Smooth muscle cell (in vitro differentiated cells): ENCODE results near the gene PGA3. TPM values are rescaled to one million over a fixed set of nuclear protein-coding genes. Genes with fewer than 3 reads are reported as not detected.
"Not testable (repeated sequence)": the region's sequence is repeated elsewhere in the genome, so short reads cannot be mapped to it uniquely, and the experiment has no call there.

Experiments
- DNase-seq: peaks from one replicate; lab custom pipeline; 2025; ENCODE audit not compliant: unreplicated experiment; lab: John Stamatoyannopoulos, UW
- H2AFZ ChIP-seq: fragments of 200-600 bp; sonication (generic); 2 replicates; pipeline ENCODE4 v1.6.0; 2016; ENCODE audit warnings: antibody characterized with exemption, low read depth, mild to moderate bottlenecking
- H3F3A ChIP-seq: fragments of 200-600 bp; sonication (generic); 2 replicates; pipeline ENCODE4 v1.6.0; 2017; ENCODE audit warnings: antibody characterized with exemption, low read depth
- H3K27ac ChIP-seq: fragments of 200-600 bp; sonication (generic); 2 replicates; pipeline ENCODE4 v1.5.1; 2016; ENCODE audit warnings: low read depth, mild to moderate bottlenecking
- H3K27me3 ChIP-seq: fragments of 200-600 bp; sonication (generic); 2 replicates; pipeline ENCODE4 v1.6.1; 2016; ENCODE audit warnings: low read depth, mild to moderate bottlenecking
- H3K36me3 ChIP-seq: fragments of 200-600 bp; sonication (generic); 2 replicates; pipeline ENCODE4 v1.5.1; 2016; ENCODE audit warnings: low read depth
- H3K4me1 ChIP-seq: fragments of 200-600 bp; sonication (generic); 2 replicates; pipeline ENCODE4 v1.5.1; 2016; ENCODE audit warnings: low read depth
- H3K4me2 ChIP-seq: fragments of 200-600 bp; sonication (generic); 2 replicates; pipeline ENCODE4 v1.6.0; 2016; ENCODE audit warnings: mild to moderate bottlenecking
- H3K4me3 ChIP-seq: fragments of 200-600 bp; sonication (generic); 2 replicates; pipeline ENCODE4 v1.5.1; 2016; ENCODE audit warnings: mild to moderate bottlenecking
- H3K79me2 ChIP-seq: fragments of 200-600 bp; sonication (generic); 2 replicates; pipeline ENCODE4 v1.6.0; 2016; ENCODE audit warnings: low read depth, mild to moderate bottlenecking
- H3K9ac ChIP-seq: fragments of 200-600 bp; sonication (generic); 2 replicates; pipeline ENCODE4 v1.6.0; 2016; ENCODE audit warnings: low read depth
- H3K9me3 ChIP-seq: fragments of 200-600 bp; sonication (generic); replicated peaks from 2 replicates; pipeline ENCODE4 v1.5.1; 2016; ENCODE audit warnings: low read depth
- H4K20me1 ChIP-seq: fragments of 200-600 bp; sonication (generic); 2 replicates; pipeline ENCODE4 v1.6.0; 2016; ENCODE audit warnings: low read depth
- WGBS: methylation state at CpG from one replicate; pipeline ENCODE4 v1.1.7; 2016; ENCODE audit warnings: low lambda C conversion rate; 5-methylcytosine and 5-hydroxymethylcytosine counted together
- polyA plus RNA-seq: library from polyadenylated mRNA; unstranded; fragments of >200 nt; fragmentation: Nextera tagmentation; extraction: Ambion mirVana; gene quantifications from 2 replicates; pipeline ENCODE4 v1.2.1, GENCODE V29; 2016
- total RNA-seq: library from RNA; depleted of rRNA; stranded (reverse); fragments of >200 nt; gene quantifications from 2 replicates; pipeline ENCODE4 v1.2.3, GENCODE V29; 2014

Gene PGA3
- total and polyA plus RNA-seq, 2 experiments from 2014 or later: not detected

DNA sequence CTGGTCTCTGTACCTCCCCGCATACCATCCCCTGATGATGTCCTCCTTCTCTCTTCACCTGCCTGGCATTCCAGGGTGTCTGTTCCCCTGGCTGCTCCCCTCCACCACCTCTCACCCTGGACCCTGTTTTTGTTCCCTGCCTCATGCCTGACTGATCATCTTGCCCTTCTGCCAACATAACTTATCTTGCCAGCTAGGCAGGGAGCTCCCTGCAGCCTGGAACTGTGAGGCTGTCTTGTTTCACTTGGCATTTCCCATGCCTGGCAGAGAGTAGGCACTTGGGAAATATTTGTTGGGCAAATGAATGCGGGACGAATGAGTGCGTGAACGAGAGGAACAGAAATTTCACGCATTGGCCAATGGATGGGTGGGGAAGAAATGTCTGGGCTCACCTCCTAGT lies 7.3 kb downstream of the PGA3 start:
- H4K20me1 ChIP-seq, H3K4me3 ChIP-seq, H3K27ac ChIP-seq, H3K9me3 ChIP-seq, H3K4me1 ChIP-seq, H2AFZ ChIP-seq, DNase-seq, H3F3A ChIP-seq, H3K9ac ChIP-seq, H3K36me3 ChIP-seq, H3K79me2 ChIP-seq, H3K4me2 ChIP-seq, H3K27me3 ChIP-seq: not testable (repeated sequence)
- WGBS: no CpG with 5 or more reads among the region's 6 CpGs

DNA sequence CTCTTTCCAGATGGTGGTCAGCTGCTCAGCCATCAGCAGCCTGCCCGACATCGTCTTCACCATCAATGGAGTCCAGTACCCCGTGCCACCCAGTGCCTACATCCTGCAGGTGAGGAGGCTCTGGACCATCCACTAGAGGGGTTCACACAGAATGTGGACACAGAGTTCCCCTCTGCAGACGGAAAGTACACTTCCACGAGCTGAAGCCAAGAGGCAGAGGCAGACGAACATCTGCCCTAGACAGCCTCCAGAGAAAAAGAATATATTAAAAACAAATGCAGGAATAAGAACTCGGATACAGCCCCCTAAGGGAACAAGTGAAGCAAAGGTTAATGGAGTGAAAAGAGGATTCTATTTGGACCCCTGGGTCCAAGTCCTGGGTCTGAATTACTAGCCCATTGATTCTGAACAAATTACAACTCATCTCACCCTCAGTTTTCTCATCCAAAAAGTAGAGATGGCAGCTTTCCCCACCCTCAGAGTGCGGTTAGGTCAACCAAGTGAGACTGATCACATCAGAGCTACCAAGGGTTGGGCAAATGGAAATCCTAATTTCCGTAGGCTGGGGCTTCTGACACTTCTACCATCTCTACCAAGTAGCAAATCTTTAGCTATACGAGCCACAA lies 8.1 kb downstream of the PGA3 start:
- H4K20me1 ChIP-seq, H3K79me2 ChIP-seq, H3K27ac ChIP-seq, H3K9me3 ChIP-seq, H3K4me2 ChIP-seq, H3K36me3 ChIP-seq, H3K9ac ChIP-seq, H3K4me1 ChIP-seq, H2AFZ ChIP-seq, H3F3A ChIP-seq, DNase-seq, H3K27me3 ChIP-seq, H3K4me3 ChIP-seq: not testable (repeated sequence)
- WGBS: 84% methylated on average over 7 of the region's 10 CpGs

GRCh38 chr11:61212202-61212601 lies 8.9 kb downstream of the PGA3 start:
- no CpG with 5 or more reads among the region's 15 CpGs for WGBS
- H3K9ac ChIP-seq, H3F3A ChIP-seq, H3K27ac ChIP-seq, DNase-seq, H3K9me3 ChIP-seq, H2AFZ ChIP-seq, H3K4me1 ChIP-seq, H3K27me3 ChIP-seq, H4K20me1 ChIP-seq, H3K36me3 ChIP-seq, H3K4me2 ChIP-seq, H3K4me3 ChIP-seq, H3K79me2 ChIP-seq: not testable (repeated sequence)

DNA sequence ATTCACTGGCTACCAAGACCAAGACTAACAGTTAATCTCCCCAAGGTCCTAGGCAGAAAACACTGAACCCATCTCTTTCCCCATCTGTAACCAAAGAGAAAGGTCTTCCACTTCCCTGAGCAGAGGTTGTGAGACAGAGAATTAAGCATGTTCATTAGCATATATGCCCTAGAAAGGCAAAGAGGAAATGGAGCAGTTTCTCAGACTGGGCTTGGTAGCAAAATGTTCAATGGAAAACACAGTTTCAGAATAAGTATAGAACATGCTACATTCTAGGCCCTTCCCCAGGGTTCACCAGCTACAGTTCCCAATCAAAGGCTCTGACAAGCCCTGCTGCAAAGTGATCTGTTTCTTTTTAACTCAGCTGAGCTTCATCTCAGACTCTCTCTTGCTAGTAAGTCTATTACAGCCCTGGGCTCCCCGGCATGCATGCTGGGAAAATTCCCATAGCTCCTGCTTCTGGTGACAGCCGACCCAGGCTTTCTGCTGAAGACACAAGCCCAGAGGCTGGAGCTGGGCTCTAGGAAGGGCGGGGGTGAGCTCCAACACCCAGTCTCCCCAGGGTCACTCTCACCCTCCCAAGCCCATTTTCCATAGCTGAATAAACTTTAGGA lies 10.5 kb downstream of the PGA3 start:
- not testable (repeated sequence) for H3K4me2 ChIP-seq, H3K4me1 ChIP-seq, DNase-seq, H3F3A ChIP-seq, H2AFZ ChIP-seq, H3K27me3 ChIP-seq, H3K4me3 ChIP-seq, H4K20me1 ChIP-seq, H3K79me2 ChIP-seq, H3K9ac ChIP-seq, H3K36me3 ChIP-seq, H3K9me3 ChIP-seq, H3K27ac ChIP-seq
- WGBS: no CpG with 5 or more reads among the region's 3 CpGs

DNA sequence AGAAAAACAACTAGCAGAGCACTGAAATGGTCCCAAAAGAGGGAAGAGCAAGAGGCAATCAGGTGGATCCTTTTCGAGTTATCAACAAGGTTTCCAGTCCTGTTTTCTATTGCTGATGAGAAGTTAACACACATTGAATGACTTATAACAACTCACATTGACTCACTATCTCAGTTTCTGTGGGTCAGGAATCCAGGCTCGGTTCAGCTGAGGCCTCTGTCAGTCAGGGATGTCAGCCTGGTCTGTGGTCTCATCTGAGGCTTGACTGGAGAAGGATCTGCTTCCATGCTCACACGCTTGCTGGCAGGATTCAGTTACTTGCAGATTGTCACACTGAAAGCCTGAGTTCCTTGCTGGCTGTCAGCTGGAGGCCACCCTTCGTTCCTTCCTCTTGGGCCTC lies 15.0 kb downstream of the PGA3 start:
- H3K36me3 ChIP-seq, H2AFZ ChIP-seq, H3K27ac ChIP-seq, H3K4me2 ChIP-seq, H3K4me1 ChIP-seq, DNase-seq, H3K9me3 ChIP-seq, H3K79me2 ChIP-seq, H3K9ac ChIP-seq, H3K4me3 ChIP-seq, H3F3A ChIP-seq, H4K20me1 ChIP-seq, H3K27me3 ChIP-seq: not testable (repeated sequence)
- no CpG with 5 or more reads among the region's 4 CpGs for WGBS

- H3K27me3 ChIP-seq, DNase-seq, H3K4me1 ChIP-seq, H3F3A ChIP-seq, H4K20me1 ChIP-seq, H3K27ac ChIP-seq, H3K9ac ChIP-seq, H3K4me3 ChIP-seq, H3K9me3 ChIP-seq, H3K36me3 ChIP-seq, H2AFZ ChIP-seq, H3K4me2 ChIP-seq, H3K79me2 ChIP-seq: not testable (repeated sequence)
- WGBS: 96% methylated on average over 5 of the region's 5 CpGs
Measured at GRCh38 chr11:61219016-61219415, 15.7 kb downstream of the PGA3 start.

DNA sequence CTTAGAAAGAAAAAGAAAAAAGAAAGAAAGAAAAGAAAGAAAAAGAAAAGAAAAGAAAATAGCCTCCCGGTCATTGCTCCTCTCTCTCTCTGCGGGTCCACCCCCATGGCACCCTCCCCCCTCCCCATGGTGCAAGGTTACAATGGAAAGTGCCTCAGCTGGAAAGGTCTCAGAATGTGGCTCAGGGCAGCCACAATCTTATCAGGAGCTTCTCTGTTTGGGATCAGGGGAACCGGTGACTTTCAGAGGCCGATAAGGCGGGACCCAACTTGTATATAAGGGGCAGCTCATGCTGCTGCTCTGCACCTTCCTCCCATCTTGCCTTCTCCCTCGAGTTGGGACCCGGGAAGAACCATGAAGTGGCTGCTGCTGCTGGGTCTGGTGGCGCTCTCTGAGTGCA lies 18.7 kb downstream of the PGA3 start, which contains the start of gene PGA4:
PGA4 (plus strand) TSS at position 301 of the 400 bp plus-strand sequence; CDS start at position 355, 54 bp downstream.
- H2AFZ ChIP-seq, H3K27me3 ChIP-seq, H3K79me2 ChIP-seq, H3F3A ChIP-seq, H3K4me3 ChIP-seq, H3K9ac ChIP-seq, H4K20me1 ChIP-seq, H3K36me3 ChIP-seq, H3K4me2 ChIP-seq, H3K27ac ChIP-seq, DNase-seq, H3K4me1 ChIP-seq, H3K9me3 ChIP-seq: not testable (repeated sequence)
- WGBS: no CpG with 5 or more reads among the region's 8 CpGs

- not testable (repeated sequence) for H3K4me1 ChIP-seq, H3K9me3 ChIP-seq, H2AFZ ChIP-seq, H3K4me2 ChIP-seq, H3K9ac ChIP-seq, H3K4me3 ChIP-seq, H3K79me2 ChIP-seq, H4K20me1 ChIP-seq, H3K36me3 ChIP-seq, H3K27ac ChIP-seq, H3K27me3 ChIP-seq, DNase-seq, H3F3A ChIP-seq
- WGBS: no CpG with 5 or more reads among the region's 5 CpGs
Measured at GRCh38 chr11:61222692-61223091, 19.4 kb downstream of the PGA3 start.
